EH (cell line): ENCODE results near the gene MISFA.
A peak's percentile ranks its signal among the peaks of the same experiment; 100 is the strongest.
"Not testable (repeated sequence)": the region's sequence is repeated elsewhere in the genome, so short reads cannot be mapped to it uniquely, and the experiment has no call there.

Source experiments
- DNase-seq: peaks from one replicate; pipeline ENCODE4 v3.0.0-alpha.2; 2015; ENCODE audit warnings: low read depth

Gene MISFA

GRCh38 chr11:18617688-18618341 lies 18.2 kb downstream of the MISFA start:
- peak; percentile 47 for DNase-seq

GRCh38 chr11:18618342-18619025 lies 18.9 kb downstream of the MISFA start:
- DNase-seq = peak; percentile 25

GRCh38 chr11:18623707-18624106 lies 24.1 kb downstream of the MISFA start:
- no peak for DNase-seq

- no peak for DNase-seq
These were observed 24.6 kb downstream of the MISFA start for GRCh38 chr11:18624161-18624560.

GRCh38 chr11:18632841-18633240 lies 33.3 kb downstream of the MISFA start:
- DNase-seq = no peak

- peak; percentile 58 for DNase-seq
These were observed 33.9 kb downstream of the MISFA start for GRCh38 chr11:18633256-18634139.

GRCh38 chr11:18634140-18635032 lies 34.8 kb downstream of the MISFA start, which contains the start of gene SPTY2D1:
SPTY2D1 (minus strand) TSS chr11:18634342; CDS start chr11:18634257, 85 bp downstream.
- DNase-seq = peak; percentile 100

- no peak for DNase-seq
These were observed 42.1 kb downstream of the MISFA start for GRCh38 chr11:18641677-18642076.

- DNase-seq = not testable (repeated sequence)
These were observed 43.4 kb downstream of the MISFA start for GRCh38 chr11:18643034-18643433.

- no peak for DNase-seq
These were observed 50.8 kb downstream of the MISFA start for GRCh38 chr11:18650353-18650752.

- DNase-seq = peak; percentile 67
These were observed 51.4 kb downstream of the MISFA start for GRCh38 chr11:18650859-18651557.
